Parathyroid adenoma (tissue), 2 donors: ENCODE data around the gene KANSL1.

Experiments
- H2AFZ ChIP-seq: fragments of 300-600 bp; sonication (generic); one replicate; pipeline ENCODE4 v1.7.0; 2017; ENCODE audit warnings: antibody characterized with exemption, mild to moderate bottlenecking
- H3K27ac ChIP-seq: fragments of 300-600 bp; sonication (generic); one replicate; pipeline ENCODE4 v1.7.0; 2017
- H3K27me3 ChIP-seq: fragments of 300-600 bp; sonication (generic); one replicate; pipeline ENCODE4 v1.7.0; 2017; ENCODE audit warnings: low read length; ENCODE audit not compliant: control insufficient read depth, insufficient read depth
- H3K36me3 ChIP-seq: fragments of 300-600 bp; sonication (generic); one replicate; pipeline ENCODE4 v1.7.0; 2017; ENCODE audit warnings: low read length; ENCODE audit not compliant: control insufficient read depth, insufficient read depth
- H3K4me1 ChIP-seq: fragments of 300-600 bp; sonication (generic); one replicate; pipeline ENCODE4 v1.7.0; 2017; ENCODE audit warnings: control low read depth
- H3K4me2 ChIP-seq: fragments of 300-600 bp; sonication (generic); one replicate; pipeline ENCODE4 v1.7.0; 2017; ENCODE audit warnings: low read length
- H3K4me3 ChIP-seq: fragments of 300-600 bp; sonication (generic); one replicate; pipeline ENCODE4 v1.7.0; 2017; ENCODE audit warnings: low read depth, low read length
- H3K79me2 ChIP-seq: fragments of 300-600 bp; sonication (generic); one replicate; pipeline ENCODE4 v1.7.0; 2017; ENCODE audit warnings: control low read depth
- H3K9ac ChIP-seq: fragments of 300-600 bp; sonication (generic); one replicate; pipeline ENCODE4 v1.7.0; 2017; ENCODE audit warnings: mild to moderate bottlenecking
- H3K9me3 ChIP-seq: fragments of 300-600 bp; sonication (generic); one replicate; pipeline ENCODE4 v1.7.0; 2017; ENCODE audit warnings: low read length; ENCODE audit not compliant: control insufficient read depth
- TF ChIP-seq, protein P1 (sequence below): fragments of 300-600 bp; sonication (generic); IDR thresholded peaks from one replicate; pipeline ENCODE4 v1.7.0; 2017; ENCODE audit warnings: antibody characterized with exemption, mild to moderate bottlenecking
- donor health status: primary hyperparathyroidism.

The KANSL1 gene

DNA sequence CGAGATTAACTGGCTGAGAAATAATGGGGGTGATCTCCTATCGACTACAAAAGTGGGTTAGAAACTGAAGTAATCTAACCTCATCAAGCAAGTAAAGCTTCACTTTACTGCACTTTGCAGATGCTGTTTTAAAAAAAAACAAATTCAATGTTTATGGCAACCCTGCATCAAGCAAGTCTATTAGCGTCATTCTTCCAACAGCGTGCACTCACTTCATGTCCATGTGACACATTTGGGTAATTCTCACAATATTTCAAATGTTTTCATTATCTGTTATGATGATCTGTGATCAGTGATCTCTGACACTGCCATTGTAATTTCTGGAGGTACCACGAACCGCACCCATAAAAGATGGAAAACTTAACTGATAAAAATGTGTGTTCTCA lies 70.8 kb downstream of the KANSL1 start:
- H3K9me3 ChIP-seq = no peaks in the 10 kb centered on the region
- no peak overlapping the region for H3K4me2 ChIP-seq
- H3K9ac ChIP-seq = no peak overlapping the region
- H3K79me2 ChIP-seq = peaks cover 75% of the 10 kb centered on the region
- H2AFZ ChIP-seq = no peak overlapping the region
- peaks cover 17% of the 10 kb centered on the region for H3K4me1 ChIP-seq
- no peaks in the 10 kb centered on the region for H3K27me3 ChIP-seq
- no peak overlapping the region for H3K4me3 ChIP-seq
- no peak overlapping the region for H3K27ac ChIP-seq
- TF ChIP-seq, protein P1, sequence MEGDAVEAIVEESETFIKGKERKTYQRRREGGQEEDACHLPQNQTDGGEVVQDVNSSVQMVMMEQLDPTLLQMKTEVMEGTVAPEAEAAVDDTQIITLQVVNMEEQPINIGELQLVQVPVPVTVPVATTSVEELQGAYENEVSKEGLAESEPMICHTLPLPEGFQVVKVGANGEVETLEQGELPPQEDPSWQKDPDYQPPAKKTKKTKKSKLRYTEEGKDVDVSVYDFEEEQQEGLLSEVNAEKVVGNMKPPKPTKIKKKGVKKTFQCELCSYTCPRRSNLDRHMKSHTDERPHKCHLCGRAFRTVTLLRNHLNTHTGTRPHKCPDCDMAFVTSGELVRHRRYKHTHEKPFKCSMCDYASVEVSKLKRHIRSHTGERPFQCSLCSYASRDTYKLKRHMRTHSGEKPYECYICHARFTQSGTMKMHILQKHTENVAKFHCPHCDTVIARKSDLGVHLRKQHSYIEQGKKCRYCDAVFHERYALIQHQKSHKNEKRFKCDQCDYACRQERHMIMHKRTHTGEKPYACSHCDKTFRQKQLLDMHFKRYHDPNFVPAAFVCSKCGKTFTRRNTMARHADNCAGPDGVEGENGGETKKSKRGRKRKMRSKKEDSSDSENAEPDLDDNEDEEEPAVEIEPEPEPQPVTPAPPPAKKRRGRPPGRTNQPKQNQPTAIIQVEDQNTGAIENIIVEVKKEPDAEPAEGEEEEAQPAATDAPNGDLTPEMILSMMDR = no peak
- no peaks in the 10 kb centered on the region for H3K36me3 ChIP-seq

DNA sequence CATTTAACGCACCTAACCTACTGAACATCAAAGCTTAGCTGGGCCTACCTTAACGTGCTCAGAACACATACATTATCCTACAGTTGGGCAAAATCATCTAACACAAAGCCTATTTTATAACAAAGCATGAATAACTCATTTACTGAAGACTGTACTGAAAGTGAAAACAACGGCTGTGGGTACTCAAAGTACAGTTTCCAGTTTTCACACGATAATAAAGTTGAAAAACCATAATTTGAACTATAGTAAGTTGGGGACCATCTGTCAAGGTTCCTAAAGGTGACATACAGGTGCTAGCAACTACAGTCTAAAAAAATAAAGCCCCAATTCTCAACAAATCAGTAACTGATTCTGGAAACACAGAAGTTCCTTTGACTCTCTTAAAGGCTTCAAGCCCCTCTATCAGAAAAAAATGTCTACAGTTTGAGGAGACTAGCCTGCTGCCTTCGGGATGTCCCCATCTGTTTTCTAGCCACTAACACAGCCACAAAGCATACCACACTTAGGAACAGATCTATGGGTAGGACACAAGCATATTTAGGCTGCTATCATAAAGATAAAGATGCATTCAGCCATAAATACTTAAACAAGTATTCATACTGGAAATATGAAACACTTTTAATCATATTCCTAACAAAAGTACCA lies 71.3 kb downstream of the KANSL1 start:
- Histone ChIP-seq H3K27ac (no peak overlapping the region), H3K4me1 (peaks cover 17% of the 10 kb centered on the region)

DNA sequence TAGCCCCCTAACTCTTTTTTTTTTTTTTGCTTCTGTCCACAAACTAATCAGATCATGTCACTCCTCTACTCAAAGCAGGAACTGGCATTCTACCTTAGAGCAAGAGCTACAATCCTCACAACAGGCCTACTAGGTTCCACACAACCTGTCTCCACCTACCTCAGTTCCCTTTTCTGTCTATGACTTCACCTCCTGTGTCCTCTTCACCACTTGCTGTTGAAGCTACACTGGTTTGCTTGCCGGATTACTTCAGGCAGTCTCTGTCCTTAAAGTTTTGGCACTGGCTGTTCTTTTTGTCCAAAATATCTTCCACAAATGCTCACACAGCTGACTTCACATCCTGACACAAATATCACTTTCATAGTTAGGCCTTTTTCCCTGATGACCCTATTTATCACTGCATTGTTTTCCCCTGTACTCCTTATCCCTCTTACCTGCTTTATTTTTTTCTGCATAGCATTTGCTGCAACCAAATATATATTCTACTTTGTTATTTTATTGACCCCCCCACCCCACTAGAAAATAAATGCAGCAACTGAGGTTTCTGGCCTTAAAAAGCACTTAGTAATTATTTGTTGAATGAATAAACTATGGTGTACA lies 72.0 kb downstream of the KANSL1 start:
- peaks cover 17% of the 10 kb centered on the region for H3K4me1 ChIP-seq

More for the DNA sequence above, 71.3 kb downstream of the KANSL1 start:
- H3K79me2 ChIP-seq = peaks cover 76% of the 10 kb centered on the region
- no peaks in the 10 kb centered on the region for H3K9me3 ChIP-seq
- H3K4me2 ChIP-seq = no peak overlapping the region
- no peaks in the 10 kb centered on the region for H3K27me3 ChIP-seq
- no peak overlapping the region for H3K9ac ChIP-seq
- no peaks in the 10 kb centered on the region for H3K36me3 ChIP-seq
- no peak overlapping the region for H3K4me3 ChIP-seq
- TF ChIP-seq, protein P1 = no peak
- H2AFZ ChIP-seq = no peak overlapping the region

DNA sequence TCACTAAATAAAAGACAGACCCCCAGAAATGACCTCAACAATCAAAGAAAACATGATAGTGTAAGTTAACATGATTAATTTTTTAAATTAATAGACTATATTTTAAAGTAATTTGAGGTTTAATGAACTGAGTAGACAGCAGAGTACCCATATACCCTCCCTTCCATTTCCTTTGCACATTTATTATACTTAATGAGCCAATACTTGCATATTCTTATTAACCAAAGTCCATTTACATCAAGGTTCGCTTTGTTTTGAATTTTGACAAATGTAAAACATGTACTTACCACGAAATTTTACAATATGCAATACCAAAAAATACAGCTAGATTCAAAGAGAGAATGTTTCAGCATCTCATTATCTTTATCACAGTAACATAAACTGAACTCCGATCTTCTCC lies 72.7 kb downstream of the KANSL1 start:
- peaks cover 17% of the 10 kb centered on the region for H3K4me1 ChIP-seq
- H3K9ac ChIP-seq = no peak overlapping the region
- no peak overlapping the region for H3K27ac ChIP-seq

More for the DNA sequence above, 72.0 kb downstream of the KANSL1 start:
- TF ChIP-seq, protein P1 = no peak
- H3K36me3 ChIP-seq = no peaks in the 10 kb centered on the region
- H3K27me3 ChIP-seq = no peaks in the 10 kb centered on the region
- H3K9me3 ChIP-seq = no peaks in the 10 kb centered on the region
- peaks cover 74% of the 10 kb centered on the region for H3K79me2 ChIP-seq
- no peak overlapping the region for H3K9ac ChIP-seq
- H2AFZ ChIP-seq = no peak overlapping the region
- no peak overlapping the region for H3K4me2 ChIP-seq
- H3K4me3 ChIP-seq = no peak overlapping the region
- H3K27ac ChIP-seq = no peak overlapping the region

More for the DNA sequence above, 72.7 kb downstream of the KANSL1 start:
- peaks cover 75% of the 10 kb centered on the region for H3K79me2 ChIP-seq
- no peaks in the 10 kb centered on the region for H3K27me3 ChIP-seq
- H3K36me3 ChIP-seq = no peaks in the 10 kb centered on the region
- H2AFZ ChIP-seq = no peak overlapping the region
- no peaks in the 10 kb centered on the region for H3K9me3 ChIP-seq
- H3K4me3 ChIP-seq = no peak overlapping the region
- H3K4me2 ChIP-seq = no peak overlapping the region
- TF ChIP-seq, protein P1 = no peak
